ENCODE results near the gene FOXP4. TPM values are rescaled to one million over a fixed set of nuclear protein-coding genes. Genes with fewer than 3 reads are reported as not detected.

Gene FOXP4
- polyA plus RNA-seq, 1 of the 3 experiments (the other 2 are of a cell fraction), result 7.3 TPM

GRCh38 chr6:41604006-41604405 lies 57.8 kb downstream of the FOXP4 start:
- Histone ChIP-seq H3K27ac (ENCODE audit: low read depth in 2 of 2, low read length in 1 of 2) (no peak overlapping the region), H4K20me1 (ENCODE audit: insufficient read depth) (no peaks in the 10 kb centered on the region), H3K4me2 (no peak overlapping the region), H3K9ac (no peak overlapping the region), H2AFZ (ENCODE audit: low read depth) (no peak overlapping the region), H3K27me3 (ENCODE audit: insufficient read depth) (no peaks in the 10 kb centered on the region), H3K4me1 (ENCODE audit: control insufficient read depth in 1 of 2, insufficient read depth in 2 of 2, low read depth in 1 of 2, low read length in 1 of 2) (peaks cover 0 to 7% of the 10 kb centered on the region in 2 experiments; a peak in 1 of 4 replicates), H3K9me2 (no peaks in the 10 kb centered on the region), H3F3A (replicated peaks; ENCODE audit: insufficient read depth) (no peaks in the 10 kb centered on the region), H3K36me3 (replicated peaks in 1 of 2; ENCODE audit: control insufficient read depth in 1 of 2, insufficient read depth in 2 of 2, low read length in 1 of 2) (no peaks in the 10 kb centered on the region), H3K79me2 (ENCODE audit: insufficient read depth) (no peaks in the 10 kb centered on the region), H3K4me3 (ENCODE audit: low read depth in 2 of 2, low read length in 1 of 2) (no peak overlapping the region), H3K9me3 (no peaks in the 10 kb centered on the region)
- TF ChIP-seq, protein P1, sequence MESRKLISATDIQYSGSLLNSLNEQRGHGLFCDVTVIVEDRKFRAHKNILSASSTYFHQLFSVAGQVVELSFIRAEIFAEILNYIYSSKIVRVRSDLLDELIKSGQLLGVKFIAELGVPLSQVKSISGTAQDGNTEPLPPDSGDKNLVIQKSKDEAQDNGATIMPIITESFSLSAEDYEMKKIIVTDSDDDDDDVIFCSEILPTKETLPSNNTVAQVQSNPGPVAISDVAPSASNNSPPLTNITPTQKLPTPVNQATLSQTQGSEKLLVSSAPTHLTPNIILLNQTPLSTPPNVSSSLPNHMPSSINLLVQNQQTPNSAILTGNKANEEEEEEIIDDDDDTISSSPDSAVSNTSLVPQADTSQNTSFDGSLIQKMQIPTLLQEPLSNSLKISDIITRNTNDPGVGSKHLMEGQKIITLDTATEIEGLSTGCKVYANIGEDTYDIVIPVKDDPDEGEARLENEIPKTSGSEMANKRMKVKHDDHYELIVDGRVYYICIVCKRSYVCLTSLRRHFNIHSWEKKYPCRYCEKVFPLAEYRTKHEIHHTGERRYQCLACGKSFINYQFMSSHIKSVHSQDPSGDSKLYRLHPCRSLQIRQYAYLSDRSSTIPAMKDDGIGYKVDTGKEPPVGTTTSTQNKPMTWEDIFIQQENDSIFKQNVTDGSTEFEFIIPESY (IDR thresholded peaks at IDR 0.05; ENCODE audit: borderline replicate concordance, low read depth), result no peak
- TF ChIP-seq FOXJ3 (CRISPR knock-in tag; IDR thresholded peaks at IDR 0.05) (no peak), RXRA (IDR thresholded peaks at IDR 0.05; ENCODE audit: borderline replicate concordance, low read depth) (no peak), FOXM1 (IDR thresholded peaks at IDR 0.05; ENCODE audit: low read depth) (no peak)
- TF ChIP-seq, protein P2, sequence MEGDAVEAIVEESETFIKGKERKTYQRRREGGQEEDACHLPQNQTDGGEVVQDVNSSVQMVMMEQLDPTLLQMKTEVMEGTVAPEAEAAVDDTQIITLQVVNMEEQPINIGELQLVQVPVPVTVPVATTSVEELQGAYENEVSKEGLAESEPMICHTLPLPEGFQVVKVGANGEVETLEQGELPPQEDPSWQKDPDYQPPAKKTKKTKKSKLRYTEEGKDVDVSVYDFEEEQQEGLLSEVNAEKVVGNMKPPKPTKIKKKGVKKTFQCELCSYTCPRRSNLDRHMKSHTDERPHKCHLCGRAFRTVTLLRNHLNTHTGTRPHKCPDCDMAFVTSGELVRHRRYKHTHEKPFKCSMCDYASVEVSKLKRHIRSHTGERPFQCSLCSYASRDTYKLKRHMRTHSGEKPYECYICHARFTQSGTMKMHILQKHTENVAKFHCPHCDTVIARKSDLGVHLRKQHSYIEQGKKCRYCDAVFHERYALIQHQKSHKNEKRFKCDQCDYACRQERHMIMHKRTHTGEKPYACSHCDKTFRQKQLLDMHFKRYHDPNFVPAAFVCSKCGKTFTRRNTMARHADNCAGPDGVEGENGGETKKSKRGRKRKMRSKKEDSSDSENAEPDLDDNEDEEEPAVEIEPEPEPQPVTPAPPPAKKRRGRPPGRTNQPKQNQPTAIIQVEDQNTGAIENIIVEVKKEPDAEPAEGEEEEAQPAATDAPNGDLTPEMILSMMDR (IDR thresholded peaks at IDR 0.05), result no peak
- CTCF ChIA-PET, result interaction anchor here (0.9 to 20.7 kb wide), 15 partner anchors 9 to 234 kb away, joined by 3 to 504 read pairs (median 8); partner anchors contain the start of gene TOMM6
- DNase-seq, result no peak
- POLR2A ChIA-PET, result no interaction called here
- 89% methylated on average over 3 of the region's 5 CpGs for WGBS (ENCODE audit: low lambda C conversion rate)

DNA sequence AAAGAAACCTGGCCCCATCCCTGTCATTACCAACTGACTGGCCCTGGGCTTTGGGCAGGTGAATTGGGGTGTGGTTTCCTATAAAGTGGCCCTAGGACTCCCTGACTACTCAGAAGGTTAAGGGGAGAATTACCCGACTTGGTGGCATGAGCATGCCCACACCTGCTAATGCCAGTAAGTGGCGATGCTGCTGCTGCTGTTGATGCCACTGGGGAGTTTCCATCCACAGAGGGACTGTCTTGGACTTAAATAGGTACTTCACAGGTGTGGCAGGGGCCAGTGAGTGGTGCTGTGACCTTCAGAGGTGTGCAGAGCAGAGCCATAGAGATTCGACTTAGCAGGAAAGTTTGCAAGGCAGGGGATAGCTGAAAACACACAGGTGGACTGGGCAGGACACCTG lies 59.5 kb downstream of the FOXP4 start:
- ChIA-PET POLR2A (interaction anchor here (0.7 kb wide), 1 partner anchor 77 kb away, joined by 3 read pairs; no protein-coding TSS in a partner anchor), CTCF (interaction anchor here (0.6 to 20.7 kb wide), 8 partner anchors 11 to 238 kb away, joined by 3 to 504 read pairs (median 4); no protein-coding TSS in a partner anchor)
- Histone ChIP-seq H3K4me1 (ENCODE audit: control insufficient read depth in 1 of 2, insufficient read depth in 2 of 2, low read depth in 1 of 2, low read length in 1 of 2) (peaks cover 0 to 7% of the 10 kb centered on the region in 2 experiments; a peak in 1 of 4 replicates), H2AFZ (ENCODE audit: low read depth) (no peak overlapping the region), H3K4me2 (no peak overlapping the region), H3K9ac (no peak overlapping the region), H3K9me2 (no peaks in the 10 kb centered on the region), H3F3A (replicated peaks; ENCODE audit: insufficient read depth) (no peaks in the 10 kb centered on the region), H3K27me3 (ENCODE audit: insufficient read depth) (no peaks in the 10 kb centered on the region), H3K36me3 (replicated peaks in 1 of 2; ENCODE audit: control insufficient read depth in 1 of 2, insufficient read depth in 2 of 2, low read length in 1 of 2) (no peaks in the 10 kb centered on the region), H3K4me3 (ENCODE audit: low read depth in 2 of 2, low read length in 1 of 2) (no peak overlapping the region), H3K27ac (ENCODE audit: low read depth in 2 of 2, low read length in 1 of 2) (no peak overlapping the region), H3K79me2 (ENCODE audit: insufficient read depth) (no peaks in the 10 kb centered on the region), H3K9me3 (no peaks in the 10 kb centered on the region), H4K20me1 (ENCODE audit: insufficient read depth) (no peaks in the 10 kb centered on the region)
- DNase-seq, result no peak
- 40% methylated on average over 1 of the region's 3 CpGs for WGBS (ENCODE audit: low lambda C conversion rate)
- no peak for TF ChIP-seq TEAD4 (IDR thresholded peaks at IDR 0.05; ENCODE audit: borderline replicate concordance, insufficient read depth)
- TF ChIP-seq NFIC (IDR thresholded peaks at IDR 0.05; ENCODE audit: borderline replicate concordance), result no peak
- TF ChIP-seq TAF1 (IDR thresholded peaks at IDR 0.05; ENCODE audit: borderline replicate concordance, low read depth, low read length), result no peak
- TF ChIP-seq, protein P3, sequence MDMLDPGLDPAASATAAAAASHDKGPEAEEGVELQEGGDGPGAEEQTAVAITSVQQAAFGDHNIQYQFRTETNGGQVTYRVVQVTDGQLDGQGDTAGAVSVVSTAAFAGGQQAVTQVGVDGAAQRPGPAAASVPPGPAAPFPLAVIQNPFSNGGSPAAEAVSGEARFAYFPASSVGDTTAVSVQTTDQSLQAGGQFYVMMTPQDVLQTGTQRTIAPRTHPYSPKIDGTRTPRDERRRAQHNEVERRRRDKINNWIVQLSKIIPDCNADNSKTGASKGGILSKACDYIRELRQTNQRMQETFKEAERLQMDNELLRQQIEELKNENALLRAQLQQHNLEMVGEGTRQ (IDR thresholded peaks at IDR 0.05; ENCODE audit: borderline replicate concordance, low read depth, low read length), result no peak
- TF ChIP-seq RXRA (IDR thresholded peaks at IDR 0.05; ENCODE audit: borderline replicate concordance, low read depth), result no peak
- no peak for TF ChIP-seq FOSL2 (IDR thresholded peaks at IDR 0.05; ENCODE audit: borderline replicate concordance, low read depth)
- TF ChIP-seq EZH2phosphoT487 (IDR thresholded peaks at IDR 0.05; ENCODE audit: borderline replicate concordance, low read depth), result no peak
- TF ChIP-seq POLR2AphosphoS5 (IDR thresholded peaks at IDR 0.05; ENCODE audit: low read depth, low read length), result no peak
- TF ChIP-seq CHD2 (IDR thresholded peaks at IDR 0.05; ENCODE audit: low read length, partially characterized antibody), result no peak
- TF ChIP-seq GATA2 (CRISPR knock-in tag; IDR thresholded peaks at IDR 0.05), result no peak
- TF ChIP-seq, protein P2 (IDR thresholded peaks at IDR 0.05), result no peak
- TF ChIP-seq, protein P4, sequence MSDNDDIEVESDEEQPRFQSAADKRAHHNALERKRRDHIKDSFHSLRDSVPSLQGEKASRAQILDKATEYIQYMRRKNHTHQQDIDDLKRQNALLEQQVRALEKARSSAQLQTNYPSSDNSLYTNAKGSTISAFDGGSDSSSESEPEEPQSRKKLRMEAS (IDR thresholded peaks at IDR 0.05; ENCODE audit: low read depth), result no peak
- no peak for TF ChIP-seq ELF1 (IDR thresholded peaks at IDR 0.05)
- TF ChIP-seq YY1 (IDR thresholded peaks at IDR 0.05; ENCODE audit: low read depth), result no peak
- no peak for TF ChIP-seq MXI1 (IDR thresholded peaks at IDR 0.05; ENCODE audit: low read depth, low read length)
- no peak for TF ChIP-seq RAD21 (IDR thresholded peaks at IDR 0.05; ENCODE audit: low read length)
